K562 (cell line): ENCODE results near the gene TRIO. TPM values are rescaled to one million over a fixed set of nuclear protein-coding genes. Genes with fewer than 3 reads are reported as not detected.

Source experiments
- ATF2 ChIP-seq: sonication (generic); formaldehyde crosslinking; IDR thresholded peaks from 2 replicates; pipeline ENCODE4 v1.8.1; 2022; ENCODE audit warnings: missing genetic modification reagents
- CREB1 ChIP-seq, 2 experiments: sonication (generic) in 1 of 2; formaldehyde crosslinking in 1 of 2; IDR thresholded peaks; 2 replicates each; pipeline versions ENCODE4 v1.6.1 to v1.8.0; 2012 to 2022; ENCODE audit warnings: inconsistent platforms in 1 of 2, mild to moderate bottlenecking in 1 of 2, missing genetic modification reagents in 1 of 2, moderate library complexity in 1 of 2
- CXXC5 ChIP-seq: fragments of 250-450 bp; sonication (Bioruptor Pico); IDR thresholded peaks from 2 replicates; pipeline ENCODE4 v1.8.0; 2022; ENCODE audit warnings: inconsistent platforms, mild to moderate bottlenecking, moderate library complexity
- DACH1 ChIP-seq: fragments of 450-650 bp; IDR thresholded peaks from 2 replicates; pipeline ENCODE4 v1.6.1; 2018; ENCODE audit not compliant: partially characterized antibody
- HIVEP1 ChIP-seq: fragments of 250-450 bp; sonication (Bioruptor Pico); IDR thresholded peaks from 2 replicates; pipeline ENCODE4 v1.4.0; 2020; ENCODE audit warnings: mild to moderate bottlenecking
- JUN ChIP-seq, 2 experiments: sonication (generic) in 1 of 2; formaldehyde crosslinking in 1 of 2; IDR thresholded peaks; 2 replicates each; pipeline versions ENCODE4 v1.6.1 to v1.8.0; 2012 to 2022; ENCODE audit warnings: borderline replicate concordance in 2 of 2, mild to moderate bottlenecking in 2 of 2, improper control_type of control experiment in 1 of 2, low read depth in 1 of 2, low read length in 1 of 2, missing genetic modification reagents in 1 of 2
- L3MBTL2 ChIP-seq: fragments of 450-650 bp; IDR thresholded peaks from 2 replicates; pipeline ENCODE4 v1.6.1; 2016; ENCODE audit warnings: mild to moderate bottlenecking, moderate library complexity
- MEF2D ChIP-seq: conservative IDR thresholded peaks from 2 replicates; pipeline ENCODE4 v1.6.1; 2016; ENCODE audit warnings: low read depth, missing genetic modification characterization, missing compliant biosample characterization
- NFIX ChIP-seq: fragments of 250-450 bp; sonication (Bioruptor Pico); IDR thresholded peaks from 2 replicates; pipeline ENCODE4 v1.4.0; 2020; ENCODE audit warnings: low read depth, mild to moderate bottlenecking, moderate library complexity
- PBX2 ChIP-seq, 2 experiments: IDR thresholded peaks in 1 of 2; conservative IDR thresholded peaks in 1 of 2; 2 replicates each; pipeline ENCODE4 v1.6.1; 2016; ENCODE audit warnings: low read depth in 2 of 2, mild to moderate bottlenecking in 1 of 2, missing compliant biosample characterization in 1 of 2, missing genetic modification characterization in 1 of 2, moderate library complexity in 1 of 2
- POLR2A ChIP-seq: fragments of 450-650 bp; conservative IDR thresholded peaks from 2 replicates; pipeline ENCODE4 v1.6.1; 2016
- RAD21 ChIP-seq, 2 experiments: fragments of 250-450 bp in 1 of 2; fragments of 450-650 bp in 1 of 2; sonication (Bioruptor Pico) in 1 of 2; formaldehyde crosslinking in 1 of 2; IDR thresholded peaks in 1 of 2; conservative IDR thresholded peaks in 1 of 2; 2 replicates each; pipeline versions ENCODE4 v1.4.0 to v1.8.0; 2020 to 2022; ENCODE audit warnings: mild to moderate bottlenecking in 2 of 2, moderate library complexity in 1 of 2
- RCOR1 ChIP-seq, 2 experiments: IDR thresholded peaks; 2 replicates each; pipeline ENCODE4 v1.6.1; 2012; ENCODE audit warnings: low read depth in 2 of 2, low read length in 2 of 2, borderline replicate concordance in 1 of 2, improper control_type of control experiment in 1 of 2
- TBP ChIP-seq: optimal IDR thresholded peaks from 2 replicates; pipeline ENCODE3; 2011; ENCODE audit warnings: low read depth, low read length, improper control_type of control experiment
- TCF3 ChIP-seq: sonication (generic); formaldehyde crosslinking; IDR thresholded peaks from 2 replicates; pipeline ENCODE4 v1.4.0; 2020; ENCODE audit warnings: mild to moderate bottlenecking, missing genetic modification reagents
- TEAD4 ChIP-seq, 2 experiments: sonication (generic) in 1 of 2; formaldehyde crosslinking in 1 of 2; IDR thresholded peaks; 2 replicates each; pipeline versions ENCODE4 v1.6.1 to v1.8.0; 2012 to 2022; ENCODE audit warnings: borderline replicate concordance in 1 of 2, inconsistent platforms in 1 of 2, low read length in 1 of 2, mild to moderate bottlenecking in 1 of 2, missing genetic modification reagents in 1 of 2
- ZBTB2 ChIP-seq: fragments of 450-650 bp; IDR thresholded peaks from 2 replicates; pipeline ENCODE4 v1.6.1; 2016; ENCODE audit warnings: antibody characterized with exemption
- ZFX ChIP-seq: sonication (generic); formaldehyde crosslinking; IDR thresholded peaks from 2 replicates; pipeline ENCODE4 v1.8.0; 2022; ENCODE audit warnings: mild to moderate bottlenecking, missing genetic modification reagents, moderate library complexity
- ZKSCAN8 ChIP-seq: fragments of 200-800 bp; sonication (Bioruptor generic); IDR thresholded peaks from 2 replicates; pipeline ENCODE4 v1.6.1; 2016; ENCODE audit warnings: missing genetic modification characterization, missing compliant biosample characterization
- ZNF175 ChIP-seq: fragments of 200-800 bp; sonication (Bioruptor generic); IDR thresholded peaks from 2 replicates; pipeline ENCODE4 v1.6.1; 2016; ENCODE audit warnings: low read depth, mild to moderate bottlenecking, missing genetic modification characterization, missing compliant biosample characterization
- ZZZ3 ChIP-seq: fragments of 450-650 bp; IDR thresholded peaks from 2 replicates; pipeline ENCODE4 v1.6.1; 2016; ENCODE audit warnings: antibody characterized with exemption, mild to moderate bottlenecking, moderate library complexity
- polyA plus RNA-seq, 8 experiments: library from polyadenylated mRNA; depleted of rRNA in 4 of 8; stranded (reverse) in 5 of 8; unstranded in 3 of 8; fragments of >200 nt; fragmentation: Nextera tagmentation in 2 of 8; fragmentation: Illumina TruSeq in 1 of 8; extraction: Ambion mirVana in 2 of 8; extraction: Trizol in 1 of 8; gene quantifications; 2 replicates each; pipeline versions ENCODE4 v1.2.1 to v1.2.3, GENCODE V29; 2011 to 2014; ENCODE audit warnings: inconsistent platforms in 1 of 8, missing spikeins in 1 of 8
- total RNA-seq, 7 experiments: library from RNA; depleted of rRNA in 6 of 7; stranded (reverse); fragments of >200 nt in 6 of 7; fragmentation: Illumina TruSeq in 2 of 7; extraction: Trizol in 2 of 7; gene quantifications; 2 replicates each; pipeline versions ENCODE4 v1.2.1 to v1.2.3, GENCODE V29; 2011 to 2021; ENCODE audit warnings: low replicate concordance in 1 of 7

Gene TRIO
- total and polyA plus RNA-seq, 9 of the 15 experiments (the other 6 are each of a cell fraction or from before 2014, with no cell fraction given), result 0.24 to 5.0 (median 1.1) TPM

GRCh38 chr5:14264605-14265316 is 121.6 kb downstream of the TRIO start (continued):
- TF ChIP-seq PBX2 (CRISPR knock-in tag; IDR thresholded peaks at IDR 0.05; ENCODE audit: low read depth) (peak; percentile 48; the same call in 1 of the 2 replicates), PBX2 (tag; conservative IDR thresholded peaks at IDR 0.05; ENCODE audit: low read depth) (peak; percentile 94), ZKSCAN8 (no peak), ZZZ3 (no peak), TBP (peak; percentile 51), RCOR1 (IDR thresholded peaks at IDR 0.05; ENCODE audit: borderline replicate concordance in 1 of 2, low read depth in 2 of 2, low read length in 2 of 2) (peak in 1 of 2 experiments; percentile 64; a peak in 1 of 4 replicates), ZBTB2 (peak; percentile 89), ZNF175 (CRISPR knock-in tag) (peak; percentile 32; the same call in 1 of the 2 replicates), TEAD4 (IDR thresholded peaks at IDR 0.05; ENCODE audit: low read length) (0 out of 2 replicates have a peak, but pooled peaks have one; percentile 33), TEAD4 (CRISPR knock-in tag; IDR thresholded peaks at IDR 0.05; ENCODE audit: borderline replicate concordance) (no peak), ZFX (peak; percentile 33; the same call in 1 of the 2 replicates), RAD21 (CRISPR knock-in tag; conservative IDR thresholded peaks at IDR 0.05 in 1 of 2, IDR thresholded peaks at IDR 0.05 in 1 of 2) (no peak), L3MBTL2 (peak; percentile 97), ATF2 (peak; percentile 95), POLR2A (peak; percentile 57), CXXC5 (CRISPR knock-in tag) (peak; percentile 73), CREB1 (IDR thresholded peaks at IDR 0.05) (peak; percentile 47; the same call in 1 of the 2 replicates), CREB1 (CRISPR knock-in tag; IDR thresholded peaks at IDR 0.05) (peak; percentile 67), MEF2D (tag) (no peak), DACH1 (no peak), NFIX (CRISPR knock-in tag) (0 out of 2 replicates have a peak, but pooled peaks have one; percentile 18), TCF3 (no peak), JUN (IDR thresholded peaks at IDR 0.05; ENCODE audit: borderline replicate concordance, low read depth, low read length) (peak; percentile 97), JUN (CRISPR knock-in tag; IDR thresholded peaks at IDR 0.05; ENCODE audit: borderline replicate concordance) (no peak), HIVEP1 (CRISPR knock-in tag) (0 out of 2 replicates have a peak, but pooled peaks have one; percentile 69)
